ENCODE results near the gene STEAP4.
A peak's percentile ranks its signal among the peaks of the same experiment; 100 is the strongest.
"Not testable (repeated sequence)": the region's sequence is repeated elsewhere in the genome, so short reads cannot be mapped to it uniquely, and the experiment has no call there.

The STEAP4 gene

DNA sequence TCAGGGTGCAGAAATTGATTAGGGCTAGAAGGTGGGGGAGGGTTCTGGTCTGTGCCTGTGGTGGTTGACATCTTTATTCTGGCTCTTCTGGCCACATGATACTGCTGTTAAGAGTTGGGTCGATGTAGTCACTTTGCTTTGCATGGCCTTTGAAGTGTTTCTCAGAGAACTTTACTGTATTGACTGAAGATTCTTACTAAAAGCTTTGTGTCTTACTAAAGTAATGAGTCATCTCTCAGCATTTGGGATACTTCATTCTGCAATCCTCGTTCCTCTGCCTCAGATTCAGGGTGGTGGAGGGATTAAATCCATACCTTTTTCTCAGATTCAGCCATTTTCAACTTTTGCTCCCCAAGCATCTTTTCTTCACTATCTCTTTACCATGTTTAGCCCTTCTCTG, 38.6 kb downstream of the STEAP4 start:
- DNase-seq (ENCODE audit: low spot score), result no peak

DNA sequence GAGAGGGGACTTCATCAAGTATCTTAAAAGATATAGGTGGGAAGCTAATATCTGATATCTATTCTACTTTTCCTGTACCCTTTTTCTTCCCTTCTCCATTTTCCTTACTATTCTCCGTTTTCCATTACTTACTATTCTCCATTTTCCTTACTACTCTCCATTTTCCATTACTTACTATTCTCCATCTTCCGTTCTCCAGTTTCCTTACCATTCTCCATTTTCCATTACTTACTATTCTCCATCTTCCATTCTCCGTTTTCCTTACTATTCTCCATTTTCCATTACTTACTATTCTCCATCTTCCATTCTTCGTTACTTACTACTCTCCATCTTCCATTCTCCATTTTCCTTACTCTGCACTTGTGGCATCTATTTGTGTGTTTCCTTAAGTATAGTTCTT, 39.3 kb downstream of the STEAP4 start:
- no peak for DNase-seq (ENCODE audit: low spot score)

DNA sequence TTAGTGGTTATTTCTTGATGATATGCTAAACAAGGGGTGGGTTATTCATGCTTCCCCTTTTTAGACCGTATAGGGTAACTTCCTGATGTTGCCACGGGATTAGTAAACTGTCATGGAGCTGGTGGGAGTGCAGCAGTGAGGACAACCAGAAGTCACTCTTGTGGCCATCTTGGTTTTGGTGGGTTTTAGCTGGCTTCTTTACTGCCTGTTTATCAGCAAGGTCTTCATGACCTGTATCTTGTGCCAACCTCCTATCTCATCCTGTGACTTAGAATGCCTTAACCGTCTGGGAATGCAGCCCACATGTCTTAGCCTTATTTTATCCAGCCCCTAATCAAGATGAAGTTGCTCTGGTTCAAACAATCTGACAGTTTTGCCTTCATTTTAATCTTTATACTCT, 41.7 kb downstream of the STEAP4 start:
- not testable (repeated sequence) for DNase-seq (ENCODE audit: low spot score)

DNA sequence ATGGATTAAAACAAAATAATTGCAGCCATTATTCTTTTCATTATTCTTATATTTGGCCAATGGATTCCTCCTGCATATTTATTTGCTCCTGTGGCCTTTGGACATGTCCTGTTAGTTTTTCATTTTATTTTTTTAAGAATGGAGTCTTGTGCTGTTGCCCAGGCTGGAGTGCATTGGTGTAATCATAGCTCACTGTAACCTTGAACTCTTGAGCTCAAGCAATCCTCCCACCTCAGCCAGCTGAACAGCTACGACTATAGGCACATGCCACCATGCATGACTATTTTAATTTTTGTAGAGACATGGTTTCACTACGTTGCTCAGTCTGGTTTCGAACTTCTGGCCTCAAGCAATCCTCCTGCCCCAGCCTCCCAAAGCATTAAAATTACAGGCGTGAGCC, 44.1 kb downstream of the STEAP4 start:
- DNase-seq (ENCODE audit: low spot score), result no peak

DNA sequence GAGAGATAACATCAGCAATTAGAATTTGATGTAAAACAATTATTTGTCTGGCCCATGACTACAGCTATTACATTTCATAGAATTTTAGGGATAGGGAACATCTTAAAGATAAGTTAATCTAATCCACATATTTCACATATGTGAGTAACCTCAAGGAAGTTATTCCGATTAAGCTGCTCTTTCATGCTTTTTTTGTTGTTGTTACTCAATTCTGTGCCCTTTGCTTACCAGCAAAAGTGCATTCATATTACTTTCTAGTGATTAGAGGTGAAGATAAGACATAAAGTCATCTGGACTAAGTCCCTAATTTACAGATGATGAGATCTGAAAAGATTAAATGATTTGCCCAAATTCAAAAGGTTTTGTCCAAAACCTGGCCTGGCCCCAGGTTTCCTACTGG, 46.0 kb downstream of the STEAP4 start:
- DNase-seq (ENCODE audit: low spot score), result no peak

DNA sequence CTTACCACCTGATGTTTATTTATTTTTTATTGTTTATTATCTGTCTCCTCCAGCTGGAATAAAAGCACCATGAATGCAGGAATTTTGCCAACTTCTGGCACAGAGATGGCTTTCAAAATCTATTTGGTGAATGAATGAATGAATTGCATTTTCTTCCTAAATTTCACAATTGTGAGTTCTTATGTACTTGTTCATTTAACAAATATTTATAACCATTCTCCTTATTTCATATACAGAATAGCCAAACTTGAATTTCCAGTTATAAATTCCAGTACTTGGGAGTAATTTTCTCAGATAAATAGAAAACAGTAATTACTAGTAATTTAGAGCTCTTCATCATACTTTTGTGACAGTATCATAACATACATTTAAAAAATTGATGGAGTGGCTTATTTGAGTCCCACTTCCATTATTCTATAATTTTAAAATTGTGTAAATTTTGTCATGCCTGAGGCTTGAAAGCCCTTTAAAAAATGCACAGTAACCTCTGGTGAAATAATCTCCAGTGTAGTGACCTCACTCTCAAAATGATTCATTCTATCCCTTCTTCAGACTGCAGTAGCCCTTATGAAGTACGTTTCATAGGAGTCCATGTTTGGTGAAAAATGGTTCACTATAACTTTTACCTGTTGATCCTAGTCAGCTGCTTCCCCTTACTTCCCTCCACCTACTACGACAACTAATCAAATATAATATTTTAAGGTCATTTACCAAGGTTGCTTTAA, 46.9 kb downstream of the STEAP4 start:
- DNase-seq (ENCODE audit: low spot score), result no peak

DNA sequence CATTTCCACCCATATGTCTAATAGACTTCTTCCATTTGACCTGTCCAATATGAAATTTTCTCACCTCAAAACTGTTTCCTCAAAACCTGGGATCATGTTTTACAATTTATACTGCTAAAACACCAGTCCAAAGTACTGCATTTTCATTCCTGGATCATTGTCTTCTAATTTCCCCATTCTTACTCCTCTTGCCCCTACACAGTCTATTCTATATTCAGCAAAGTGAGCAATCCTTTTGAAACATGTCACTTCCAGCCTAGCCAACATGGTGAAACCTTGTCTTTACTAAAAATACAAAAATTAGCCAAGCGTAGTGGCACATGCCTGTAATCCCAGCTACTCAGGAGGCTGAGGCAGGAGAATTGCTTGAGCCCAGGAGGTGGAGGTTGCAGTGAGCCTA, 48.4 kb downstream of the STEAP4 start:
- DNase-seq (ENCODE audit: low spot score), result not testable (repeated sequence)

DNA sequence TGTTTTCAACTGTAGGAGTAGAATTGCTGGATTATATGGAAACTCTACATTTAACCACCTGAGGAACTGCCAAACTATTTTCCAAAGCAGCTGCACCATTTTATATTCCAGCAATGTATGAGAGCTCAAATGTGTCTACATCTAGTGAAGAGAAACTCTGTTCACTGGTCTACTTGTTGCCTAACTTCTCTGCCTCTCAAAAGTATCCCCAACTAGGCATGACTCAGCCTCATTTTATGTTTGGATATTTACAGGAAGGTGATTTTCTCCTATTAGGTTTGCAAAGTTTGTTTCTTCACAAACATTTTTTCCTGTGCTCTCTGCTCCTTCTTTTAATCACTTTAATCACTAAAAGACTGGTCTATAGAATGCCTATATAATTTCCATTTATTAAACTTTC, 49.8 kb downstream of the STEAP4 start:
- DNase-seq (ENCODE audit: low spot score), result no peak

DNA sequence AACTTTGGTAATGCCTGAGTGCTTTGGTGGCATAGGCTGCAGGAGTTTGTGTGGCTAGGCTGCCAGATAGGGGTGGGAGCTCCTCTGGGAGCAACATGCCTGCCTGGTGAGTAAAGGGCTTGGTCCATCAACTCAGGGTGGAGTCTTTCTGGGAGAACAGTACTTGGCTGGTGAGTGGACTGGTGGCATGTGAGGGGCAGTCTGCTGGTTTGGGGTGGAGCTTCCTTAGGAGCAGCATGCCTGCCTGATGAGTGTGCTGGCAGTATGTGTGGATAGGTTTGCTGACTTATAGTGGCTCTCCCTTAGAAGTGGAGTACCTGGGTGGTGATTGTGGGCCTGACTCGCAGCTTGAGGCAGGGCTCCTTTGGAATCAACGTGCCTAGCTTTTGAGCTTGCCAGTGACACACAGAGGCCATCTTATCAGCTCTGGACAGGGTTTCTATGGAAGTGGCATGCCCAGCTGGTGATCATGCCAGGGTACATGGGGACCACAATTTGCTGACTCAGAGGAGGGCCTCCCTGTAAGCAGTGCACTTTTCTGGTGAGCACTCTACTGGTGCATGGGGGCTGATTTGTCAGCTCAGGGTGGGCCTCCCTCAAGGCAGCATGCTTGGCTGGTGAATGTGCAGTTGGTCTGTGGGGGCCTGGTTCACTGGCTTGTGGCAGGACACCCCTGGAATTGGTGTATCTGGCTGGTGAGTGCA, 51.8 kb downstream of the STEAP4 start:
- DNase-seq (ENCODE audit: low spot score), result peak; percentile 16

DNA sequence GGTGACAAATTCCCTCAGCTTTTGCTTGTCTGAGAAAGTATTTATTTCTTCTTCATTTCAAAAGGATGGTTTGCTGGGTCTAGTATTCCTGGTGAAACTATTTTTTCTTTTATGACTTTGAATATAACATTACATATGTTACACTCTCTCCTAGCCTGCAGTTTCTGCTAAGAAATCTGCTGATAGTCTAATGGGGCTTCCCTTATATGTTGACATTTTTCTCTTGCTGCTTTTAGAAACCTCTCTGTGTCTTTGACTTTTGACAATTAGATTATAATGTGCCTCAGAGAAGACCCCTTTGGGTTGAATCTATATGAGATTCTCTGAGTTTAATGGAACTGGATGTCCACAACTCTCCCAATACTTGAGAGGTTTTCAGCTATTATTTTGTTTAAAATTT, 53.1 kb downstream of the STEAP4 start:
- no peak for DNase-seq (ENCODE audit: low spot score)

DNA sequence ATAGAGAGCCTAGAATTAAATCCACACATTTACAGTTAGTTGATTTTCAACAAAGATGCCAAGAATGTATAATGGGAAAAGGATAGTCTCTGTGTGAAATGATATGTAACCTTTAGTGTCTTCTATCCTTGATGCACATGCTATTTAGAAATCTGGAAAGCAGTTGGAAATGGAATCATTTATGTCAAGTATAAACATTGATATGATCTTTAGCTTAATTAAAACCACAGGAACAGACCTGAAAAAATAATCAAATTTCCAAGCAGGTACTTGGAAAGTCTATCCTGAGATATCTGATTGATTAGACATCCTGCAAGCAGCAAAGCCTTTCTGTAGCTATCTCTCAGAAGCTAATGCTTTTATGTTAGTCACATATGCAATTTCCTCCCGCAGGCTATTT, 62.4 kb downstream of the STEAP4 start:
- no peak for DNase-seq (ENCODE audit: low spot score)

DNA sequence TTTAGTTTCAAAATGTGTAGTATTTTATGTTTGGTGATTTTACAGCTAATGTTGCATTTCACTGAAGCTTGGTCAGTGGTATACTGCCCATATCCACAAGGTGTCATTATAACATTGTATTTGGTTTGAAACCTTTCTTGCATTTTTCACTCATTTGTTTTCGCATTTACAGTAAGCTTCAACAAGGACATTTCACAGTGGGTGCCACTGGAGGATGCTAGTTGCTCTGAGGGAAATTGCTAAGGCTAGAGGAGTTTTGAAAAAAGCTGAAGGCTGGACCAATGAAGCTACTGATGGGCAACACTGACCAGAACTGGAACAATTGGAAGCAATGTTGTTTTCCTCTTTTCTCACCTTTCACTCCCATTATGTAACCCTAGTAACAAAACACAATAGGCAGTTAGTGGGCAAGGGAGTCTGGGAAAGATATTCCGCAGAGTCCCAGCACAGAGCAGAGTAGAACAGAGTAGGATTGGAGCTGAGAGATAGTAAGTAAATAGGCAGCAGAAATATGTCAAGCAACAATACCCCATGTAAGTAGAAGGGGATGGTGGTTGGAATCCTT, 63.3 kb downstream of the STEAP4 start:
- DNase-seq (ENCODE audit: low spot score), result peak; percentile 23

DNA sequence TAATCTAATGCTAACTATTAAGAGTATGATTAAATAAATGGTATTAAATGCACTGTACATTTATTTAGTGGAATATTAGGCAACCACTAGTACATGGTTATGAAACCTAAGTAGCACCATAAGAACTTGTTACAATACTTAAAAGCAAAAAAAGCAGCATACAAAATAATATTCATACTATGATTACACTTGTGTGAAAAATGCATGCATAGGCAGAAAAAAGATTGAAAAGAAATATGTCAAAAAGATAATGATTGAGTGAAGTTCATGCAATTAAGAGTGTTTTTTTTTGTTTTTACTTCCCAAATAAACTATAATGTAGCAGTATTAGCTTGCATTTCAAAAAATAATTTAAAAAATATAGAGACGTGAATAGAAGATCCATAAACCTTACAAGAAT, 66.8 kb downstream of the STEAP4 start:
- no peak for DNase-seq (ENCODE audit: low spot score)

DNA sequence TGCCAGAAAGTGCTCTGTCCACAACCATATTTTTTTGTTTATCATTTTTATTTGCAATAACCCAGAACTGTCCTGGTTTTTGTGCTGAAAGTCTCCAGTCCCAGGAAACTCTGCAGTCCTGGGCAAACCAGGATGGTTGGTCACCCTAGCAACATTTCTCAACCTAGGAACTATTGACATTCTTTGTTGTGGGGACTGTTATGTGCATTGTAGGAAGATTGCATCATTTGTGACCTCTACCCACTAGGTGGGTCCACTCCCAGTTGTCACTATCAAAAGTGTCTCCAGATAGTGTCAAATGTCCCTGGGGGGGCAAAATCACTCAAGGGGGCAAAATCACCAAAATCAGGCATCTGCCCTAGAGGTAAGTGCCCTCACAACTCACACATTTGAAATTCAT, 72.9 kb downstream of the STEAP4 start:
- no peak for DNase-seq (ENCODE audit: low spot score)

DNA sequence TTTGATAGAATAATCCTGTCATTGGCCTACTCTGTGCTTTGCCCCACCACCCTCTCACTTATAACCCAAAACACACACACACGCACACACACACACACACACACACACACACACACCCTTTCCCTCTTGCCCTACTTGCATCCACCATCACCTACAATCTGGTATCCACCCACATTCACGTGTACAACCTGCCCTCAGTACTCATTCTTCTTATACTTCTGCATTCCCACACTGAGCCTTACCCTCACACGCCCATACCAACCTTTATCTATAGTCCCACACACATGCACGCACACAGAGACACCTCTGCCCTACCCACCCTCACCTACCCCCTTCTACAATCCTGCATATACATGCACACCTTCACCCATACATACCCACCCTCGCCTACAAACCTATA, 76.0 kb downstream of the STEAP4 start:
- DNase-seq (ENCODE audit: low spot score), result no peak

DNA sequence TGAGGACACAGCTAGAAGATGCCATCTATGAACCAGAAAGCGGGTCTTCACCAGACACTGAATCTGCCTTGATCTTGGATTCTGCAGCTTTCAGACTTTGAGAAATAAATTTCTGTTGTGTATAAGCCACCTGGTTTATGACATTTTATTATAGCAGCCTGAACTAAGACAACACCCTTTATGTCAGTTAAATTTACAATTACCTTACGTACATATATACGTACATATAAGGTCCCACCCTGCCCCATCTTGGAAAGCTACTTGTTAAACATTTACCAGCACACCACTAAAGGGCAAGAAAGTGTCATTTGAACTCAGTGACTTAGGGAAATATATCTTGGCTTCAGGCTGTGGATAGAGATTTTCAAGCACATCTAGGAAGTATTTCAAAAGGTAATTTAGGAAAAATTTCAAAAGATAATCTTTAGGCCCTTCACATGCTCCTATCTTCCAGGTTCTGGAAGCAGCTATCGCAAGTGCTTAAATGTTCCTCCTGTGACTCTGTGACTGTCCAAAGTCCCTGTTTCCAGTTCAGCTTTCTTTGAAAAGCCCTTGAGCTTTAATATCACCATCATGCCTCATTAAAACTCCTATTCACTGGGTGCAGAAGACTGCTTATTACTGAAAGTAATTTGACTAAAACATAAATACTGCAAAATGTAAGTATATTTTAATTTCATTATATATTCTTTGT, 77.2 kb downstream of the STEAP4 start:
- DNase-seq (ENCODE audit: low spot score), result no peak

DNA sequence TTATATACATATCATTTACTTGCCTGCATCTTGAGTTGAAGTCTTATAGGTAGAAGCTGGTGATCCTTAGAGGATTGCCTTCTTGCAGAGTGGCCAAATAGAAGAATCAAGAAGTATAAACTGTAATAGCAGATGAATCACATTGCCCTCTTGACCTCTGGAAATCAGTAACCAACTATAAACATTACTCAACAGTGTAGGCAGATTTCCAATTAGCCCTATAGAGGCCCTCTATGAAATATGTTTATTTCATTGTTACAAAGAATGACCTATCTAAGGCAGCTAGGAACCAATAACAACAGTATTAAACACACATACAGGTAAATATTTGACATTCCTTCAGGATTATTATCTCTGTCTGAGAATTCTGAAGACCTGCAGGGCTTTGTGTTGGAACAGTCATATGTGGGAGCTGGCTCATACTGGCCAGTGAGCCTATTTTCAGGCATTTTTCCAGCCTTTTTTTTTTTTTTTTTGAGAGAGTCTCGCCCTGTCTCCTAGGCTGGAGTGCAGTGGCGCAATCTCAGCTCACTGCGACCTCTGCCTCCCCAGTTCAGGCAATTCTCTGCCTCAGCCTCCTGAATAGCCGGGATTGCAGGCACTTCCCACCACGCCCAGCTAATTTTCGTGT, 79.7 kb downstream of the STEAP4 start:
- peak; percentile 22 for DNase-seq (ENCODE audit: low spot score)

DNA sequence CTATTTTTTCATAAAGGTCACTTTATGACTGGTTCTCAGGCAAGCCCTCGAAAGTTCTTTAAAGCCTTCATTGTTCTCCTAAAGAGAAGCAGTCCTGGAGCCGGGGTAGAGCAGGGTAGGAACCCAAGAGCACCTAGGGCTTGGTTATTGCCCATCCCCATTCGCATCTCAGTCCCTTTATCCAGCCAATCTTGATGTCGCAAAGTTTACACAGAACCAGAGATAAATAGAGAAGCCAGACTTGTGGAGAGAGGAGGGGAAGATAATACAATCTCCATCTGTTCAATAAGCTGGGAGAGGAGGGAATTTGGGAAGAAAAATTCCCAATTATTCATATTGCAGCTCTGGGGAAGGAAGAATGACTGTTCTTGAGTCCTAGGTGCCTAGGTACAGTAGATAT, 80.5 kb downstream of the STEAP4 start:
- no peak for DNase-seq (ENCODE audit: low spot score)

DNA sequence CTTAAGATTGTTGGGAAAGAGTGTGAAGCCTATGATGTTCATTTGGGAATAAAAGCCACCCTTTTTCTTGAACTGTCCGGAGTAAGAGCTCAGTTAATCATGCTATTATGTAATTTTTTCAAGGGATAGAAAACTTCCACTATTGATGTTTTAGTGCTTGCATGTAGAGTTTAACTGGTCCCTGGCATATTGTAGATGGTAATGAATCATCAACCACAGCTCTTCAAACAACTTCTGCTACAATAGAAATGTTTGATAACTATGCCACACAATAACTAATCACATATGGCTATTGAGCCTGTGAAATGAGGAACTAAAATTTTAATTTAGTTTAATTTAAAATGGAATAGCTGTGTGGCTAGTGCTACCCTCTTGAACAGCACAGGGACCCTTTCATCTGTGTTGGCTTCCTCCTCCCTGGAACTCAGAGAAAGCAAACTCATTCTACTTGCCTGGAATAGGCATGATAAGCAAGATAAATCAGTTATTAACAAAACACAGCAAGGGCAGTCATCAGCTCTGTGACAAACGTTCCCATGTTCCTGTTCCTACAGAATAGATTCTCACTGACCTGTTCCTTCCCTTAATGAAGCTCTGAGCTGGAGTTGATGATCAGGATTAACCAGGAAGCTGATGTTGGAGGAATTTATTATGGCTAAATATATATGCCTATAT, 82.0 kb downstream of the STEAP4 start:
- peak; percentile 20 for DNase-seq (ENCODE audit: low spot score)

DNA sequence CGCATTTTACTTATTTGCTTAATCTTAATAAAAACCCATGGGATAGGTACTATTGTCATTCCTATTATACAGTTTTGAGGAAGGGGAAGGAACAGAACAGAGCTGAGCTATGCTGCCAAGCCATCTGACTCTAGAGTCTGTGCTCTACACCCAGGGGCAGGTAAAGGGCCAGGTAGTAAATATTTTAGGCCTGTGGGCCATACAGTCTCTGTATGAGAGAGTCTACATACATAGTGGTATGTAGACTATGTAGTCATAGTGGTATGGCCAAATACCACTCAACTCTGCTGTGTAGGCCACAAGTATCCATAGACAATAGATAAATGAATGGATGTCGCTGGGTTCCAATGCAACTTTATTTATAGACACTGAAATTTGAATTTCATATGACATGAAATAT, 83.4 kb downstream of the STEAP4 start:
- no peak for DNase-seq (ENCODE audit: low spot score)

Data from AG08396 (cell line).